Lower leg skin (tissue), 3 donors: ENCODE measurements around the gene NT5M.

Source experiments
- CTCF ChIP-seq, 3 donors: fragments of 450-650 bp; IDR thresholded peaks; one replicate each; pipeline ENCODE4 v1.5.1; 2016; ENCODE audit warnings: antibody characterized with exemption in 3 of 3, mild to moderate bottlenecking in 3 of 3, moderate library complexity in 2 of 3
- POLR2A ChIP-seq, 2 donors: fragments of 450-650 bp; IDR thresholded peaks; one replicate each; pipeline ENCODE4 v1.6.1; 2016 to 2017; ENCODE audit warnings: antibody characterized with exemption in 2 of 2, mild to moderate bottlenecking in 1 of 2, moderate library complexity in 1 of 2

GRCh38 chr17:17367931-17368330, 64.8 kb downstream of the NT5M start:
- TF ChIP-seq CTCF (IDR thresholded peaks at IDR 0.05) (no peak), POLR2A (IDR thresholded peaks at IDR 0.05) (no peak)
